ENCODE results near the gene SLC2A6. TPM values are rescaled to one million over a fixed set of nuclear protein-coding genes. Genes with fewer than 3 reads are reported as not detected.

SLC2A6 gene
- total RNA-seq, 4 donors from 2014 or later, result 0.96 to 20.1 (median 3.4) TPM

GRCh38 chr9:133473743-133474142, 5.2 kb downstream of the SLC2A6 start:
- TF ChIP-seq POLR2AphosphoS5 (IDR thresholded peaks at IDR 0.05) (no peak), POLR2A (IDR thresholded peaks at IDR 0.05) (no peak), EP300 (IDR thresholded peaks at IDR 0.05; ENCODE audit: low read depth) (no peak)
- TF ChIP-seq, protein P1, sequence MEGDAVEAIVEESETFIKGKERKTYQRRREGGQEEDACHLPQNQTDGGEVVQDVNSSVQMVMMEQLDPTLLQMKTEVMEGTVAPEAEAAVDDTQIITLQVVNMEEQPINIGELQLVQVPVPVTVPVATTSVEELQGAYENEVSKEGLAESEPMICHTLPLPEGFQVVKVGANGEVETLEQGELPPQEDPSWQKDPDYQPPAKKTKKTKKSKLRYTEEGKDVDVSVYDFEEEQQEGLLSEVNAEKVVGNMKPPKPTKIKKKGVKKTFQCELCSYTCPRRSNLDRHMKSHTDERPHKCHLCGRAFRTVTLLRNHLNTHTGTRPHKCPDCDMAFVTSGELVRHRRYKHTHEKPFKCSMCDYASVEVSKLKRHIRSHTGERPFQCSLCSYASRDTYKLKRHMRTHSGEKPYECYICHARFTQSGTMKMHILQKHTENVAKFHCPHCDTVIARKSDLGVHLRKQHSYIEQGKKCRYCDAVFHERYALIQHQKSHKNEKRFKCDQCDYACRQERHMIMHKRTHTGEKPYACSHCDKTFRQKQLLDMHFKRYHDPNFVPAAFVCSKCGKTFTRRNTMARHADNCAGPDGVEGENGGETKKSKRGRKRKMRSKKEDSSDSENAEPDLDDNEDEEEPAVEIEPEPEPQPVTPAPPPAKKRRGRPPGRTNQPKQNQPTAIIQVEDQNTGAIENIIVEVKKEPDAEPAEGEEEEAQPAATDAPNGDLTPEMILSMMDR (IDR thresholded peaks at IDR 0.05), result no peak
- peaks cover 0 to 34% (median 15%) of the 10 kb centered on the region in 4 donors for H3K4me1 ChIP-seq
- WGBS, 2 donors (ENCODE audit: low coverage in 1 of 2), result 92% methylated on average over 17 of the region's 20 CpGs; no CpG with 5 or more reads in 1 of the 2 donors
- no peaks in the 10 kb centered on the region for H3K36me3 ChIP-seq
- H3K4me3 ChIP-seq, result no peak overlapping the region
- intact Hi-C loops (cut with DNase I; ENCODE audit: low total_unique reads), result no loop called here
- H3K27me3 ChIP-seq, result peaks cover 5% of the 10 kb centered on the region
- no peak for DNase-seq
- no peaks in the 10 kb centered on the region for H3K9me3 ChIP-seq
- H3K27ac ChIP-seq, result no peak overlapping the region
- in situ Hi-C loops (cut with MboI; ENCODE audit: low pct_ligation_motif_present in 1 of 4, low pct_unique_long_range_greater_than_20kb in 1 of 4, low sequenced_read_pairs in 3 of 4), result no loop called here

DNA sequence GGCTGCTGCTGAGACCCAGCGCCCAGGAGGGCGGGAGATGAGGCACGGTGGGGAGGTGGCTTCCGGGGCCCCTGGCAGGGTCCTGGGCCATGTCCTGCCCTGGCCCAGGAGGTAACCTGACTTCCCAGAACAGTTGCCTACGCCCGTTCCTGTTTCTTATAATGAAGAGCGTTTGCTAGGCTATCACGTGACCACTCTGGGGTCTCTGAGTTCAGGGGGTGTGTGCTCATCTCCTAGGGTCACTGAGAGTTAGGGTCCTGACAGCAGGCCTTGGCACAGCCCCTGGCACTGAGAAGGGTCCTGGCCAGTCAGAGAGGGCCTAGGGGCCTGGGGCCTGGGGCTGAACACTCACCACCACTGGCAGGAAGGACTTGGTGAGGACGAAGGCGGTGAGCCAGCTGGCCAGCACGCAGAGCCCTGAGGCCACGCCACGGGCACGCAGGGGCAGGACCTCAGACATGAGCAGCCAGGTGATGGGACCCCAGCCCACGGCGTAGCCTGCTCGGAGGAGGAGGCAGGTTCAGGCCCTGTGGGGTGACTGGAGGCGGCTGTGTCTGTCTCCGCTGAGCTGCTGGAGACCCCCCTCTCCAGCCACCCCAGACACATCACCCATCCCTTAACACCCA, 6.0 kb downstream of the SLC2A6 start:
- TF ChIP-seq POLR2AphosphoS5 (IDR thresholded peaks at IDR 0.05) (no peak), EP300 (IDR thresholded peaks at IDR 0.05; ENCODE audit: low read depth) (no peak), POLR2A (IDR thresholded peaks at IDR 0.05) (no peak)
- TF ChIP-seq, protein P1 (IDR thresholded peaks at IDR 0.05), result no peak
- in situ Hi-C loops (cut with MboI; ENCODE audit: low pct_ligation_motif_present in 1 of 4, low pct_unique_long_range_greater_than_20kb in 1 of 4, low sequenced_read_pairs in 3 of 4) (no loop called here), intact Hi-C loops (cut with DNase I; ENCODE audit: low total_unique reads) (no loop called here)
- WGBS, 2 donors (ENCODE audit: low coverage in 1 of 2), result 67% methylated on average over 18 of the region's 19 CpGs; no CpG with 5 or more reads in 1 of the 2 donors
- Histone ChIP-seq H3K4me3 (no peak overlapping the region), H3K36me3 (no peaks in the 10 kb centered on the region), H3K4me1 (peaks cover 0 to 25% (median 10%) of the 10 kb centered on the region in 4 donors), H3K9me3 (no peaks in the 10 kb centered on the region), H3K27ac (no peak overlapping the region), H3K27me3 (no peaks in the 10 kb centered on the region)
- no peak for DNase-seq

DNA sequence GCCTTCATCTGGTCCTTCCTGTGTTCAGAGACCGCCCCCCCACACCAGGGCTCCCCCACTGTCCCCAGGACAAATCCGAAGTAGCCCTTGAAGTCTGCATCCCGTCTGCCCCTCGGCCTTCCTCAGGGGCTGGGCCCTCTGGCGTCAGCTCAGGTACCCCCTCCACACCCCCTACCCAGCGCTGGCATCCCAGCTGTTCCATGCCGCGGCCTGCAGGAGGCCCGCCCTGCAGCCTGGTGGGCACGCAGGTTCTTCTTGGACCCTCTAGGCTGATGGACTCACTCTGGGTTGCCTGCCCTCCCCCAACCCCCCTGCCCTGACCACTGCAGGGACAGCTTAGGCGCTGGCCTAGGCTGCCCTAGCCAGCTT, 6.6 kb downstream of the SLC2A6 start:
- DNase-seq, result no peak
- 89% methylated on average over 9 of the region's 11 CpGs; no CpG with 5 or more reads in 1 of the 2 donors for WGBS, 2 donors (ENCODE audit: low coverage in 1 of 2)
- H3K27ac ChIP-seq, result no peak overlapping the region
- peaks cover 0 to 25% (median 10%) of the 10 kb centered on the region in 4 donors for H3K4me1 ChIP-seq
- no peaks in the 10 kb centered on the region for H3K9me3 ChIP-seq
- in situ Hi-C loops (cut with MboI; ENCODE audit: low pct_ligation_motif_present in 1 of 4, low pct_unique_long_range_greater_than_20kb in 1 of 4, low sequenced_read_pairs in 3 of 4), result no loop called here
- TF ChIP-seq EP300 (IDR thresholded peaks at IDR 0.05; ENCODE audit: low read depth) (no peak), POLR2A (IDR thresholded peaks at IDR 0.05) (no peak), POLR2AphosphoS5 (IDR thresholded peaks at IDR 0.05) (no peak)
- TF ChIP-seq, protein P1 (IDR thresholded peaks at IDR 0.05), result no peak
- H3K4me3 ChIP-seq, result no peak overlapping the region
- intact Hi-C loops (cut with DNase I; ENCODE audit: low total_unique reads), result no loop called here
- H3K36me3 ChIP-seq, result no peaks in the 10 kb centered on the region
- H3K27me3 ChIP-seq, result no peaks in the 10 kb centered on the region

DNA sequence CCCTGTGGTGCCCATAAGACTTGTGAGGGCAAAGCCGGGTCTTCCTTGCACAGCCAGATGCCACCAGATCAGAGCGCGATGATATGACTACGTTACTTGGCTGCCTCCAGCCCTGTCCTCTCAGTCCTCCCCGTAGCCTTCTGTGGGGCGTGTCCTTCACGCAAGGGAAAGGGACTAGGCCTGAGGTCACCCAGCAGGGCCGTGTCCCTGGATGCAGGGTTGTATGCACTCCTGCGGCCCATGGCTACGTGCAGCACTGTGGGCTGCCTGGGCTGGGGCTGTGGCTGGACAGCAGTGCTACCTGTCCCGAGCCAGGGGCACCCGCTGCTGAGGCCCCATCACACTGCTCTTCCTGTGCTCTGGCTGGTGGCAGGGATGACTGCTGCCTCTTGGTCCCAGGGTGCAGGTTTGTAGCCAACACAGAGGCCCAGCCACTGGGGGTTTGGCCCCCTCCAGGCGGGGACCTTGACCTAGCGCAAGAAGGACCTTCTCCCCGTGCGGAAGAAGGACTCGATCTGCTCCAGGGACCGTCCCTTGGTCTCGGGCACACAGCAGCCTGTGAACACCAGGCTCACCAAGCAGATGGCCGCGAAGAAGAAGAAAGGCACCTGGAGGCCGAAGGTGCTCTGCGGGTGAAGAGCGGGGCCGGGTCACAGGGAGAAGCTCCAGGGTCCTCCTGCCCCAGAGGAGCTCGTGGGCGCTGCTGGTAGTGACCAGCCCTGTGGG, 7.2 kb downstream of the SLC2A6 start:
- H3K36me3 ChIP-seq, result no peaks in the 10 kb centered on the region

More for the DNA sequence above, 7.2 kb downstream of the SLC2A6 start:
- in situ Hi-C loops (cut with MboI; ENCODE audit: low pct_ligation_motif_present in 1 of 4, low pct_unique_long_range_greater_than_20kb in 1 of 4, low sequenced_read_pairs in 3 of 4) (no loop called here), intact Hi-C loops (cut with DNase I; ENCODE audit: low total_unique reads) (no loop called here)
- Histone ChIP-seq H3K27me3 (no peaks in the 10 kb centered on the region), H3K4me1 (peaks cover 0 to 25% (median 10%) of the 10 kb centered on the region in 4 donors), H3K4me3 (no peak overlapping the region), H3K9me3 (no peaks in the 10 kb centered on the region), H3K27ac (peak overlapping the region in 1 of 4 donors; percentile 29)
- TF ChIP-seq POLR2AphosphoS5 (IDR thresholded peaks at IDR 0.05) (peak in 1 of 3 donors; percentile 5), EP300 (IDR thresholded peaks at IDR 0.05; ENCODE audit: low read depth) (no peak)
- 70% methylated on average over 27 of the region's 27 CpGs; no CpG with 5 or more reads in 1 of the 2 donors for WGBS, 2 donors (ENCODE audit: low coverage in 1 of 2)
- peak; percentile 55 for DNase-seq
